Ishikawa (cell line): ENCODE measurements around the gene NECAB2.

Experiments
- CEBPB ChIP-seq: IDR thresholded peaks from 2 replicates; pipeline ENCODE4 v1.6.1; 2012
- EP300 ChIP-seq: IDR thresholded peaks from 2 replicates; pipeline ENCODE4 v1.6.1; 2012; ENCODE audit warnings: borderline replicate concordance
- FOXM1 ChIP-seq: IDR thresholded peaks from 2 replicates; pipeline ENCODE4 v1.6.1; 2012; ENCODE audit warnings: low read depth, borderline replicate concordance
- TF ChIP-seq, protein P1 (sequence below): IDR thresholded peaks from 2 replicates; pipeline ENCODE4 v1.6.1; 2012

DNA sequence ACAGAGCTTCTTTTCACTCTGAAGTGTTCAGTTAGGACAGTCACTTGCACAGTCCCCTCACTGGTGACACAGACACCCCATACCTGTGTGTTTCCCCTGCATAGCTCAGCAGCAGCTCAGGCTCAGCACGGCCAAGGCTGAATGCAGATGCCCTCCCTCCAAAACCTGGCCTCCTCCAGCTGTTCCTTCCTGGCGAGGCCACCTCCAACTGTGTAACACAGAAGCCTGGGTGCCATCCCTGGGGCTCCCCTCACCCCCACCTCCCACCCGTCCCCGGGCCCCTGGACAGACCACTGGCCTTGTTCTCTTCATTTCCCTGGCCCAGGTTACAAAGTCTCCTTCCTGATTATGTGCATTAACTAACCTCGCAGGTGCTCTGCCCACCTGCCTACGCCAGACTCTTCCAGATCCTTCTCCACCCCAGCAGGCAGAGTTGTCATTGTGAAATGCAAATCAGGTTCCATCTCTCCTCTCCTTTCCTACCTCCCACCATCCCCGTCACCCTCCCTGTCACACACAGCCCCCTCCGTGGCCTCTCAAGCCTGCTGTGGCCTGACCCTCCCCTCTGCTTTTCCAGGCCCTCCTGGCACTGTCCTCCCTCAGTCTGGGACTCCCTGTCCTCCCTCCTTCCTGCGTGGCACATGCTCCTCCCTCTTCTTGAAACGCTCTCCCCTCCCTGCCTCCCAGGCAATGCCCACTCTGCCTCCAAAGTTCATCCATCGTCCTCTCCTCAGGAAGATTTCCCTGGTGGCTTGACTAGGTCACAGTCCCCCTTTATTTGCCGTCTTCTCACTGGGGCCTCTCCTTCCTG lies 42.7 kb upstream of the NECAB2 start:
- TF ChIP-seq, protein P1, sequence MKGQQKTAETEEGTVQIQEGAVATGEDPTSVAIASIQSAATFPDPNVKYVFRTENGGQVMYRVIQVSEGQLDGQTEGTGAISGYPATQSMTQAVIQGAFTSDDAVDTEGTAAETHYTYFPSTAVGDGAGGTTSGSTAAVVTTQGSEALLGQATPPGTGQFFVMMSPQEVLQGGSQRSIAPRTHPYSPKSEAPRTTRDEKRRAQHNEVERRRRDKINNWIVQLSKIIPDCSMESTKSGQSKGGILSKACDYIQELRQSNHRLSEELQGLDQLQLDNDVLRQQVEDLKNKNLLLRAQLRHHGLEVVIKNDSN, result no peak
- TF ChIP-seq EP300 (no peak), CEBPB (no peak), FOXM1 (no peak)
